Activated naive CD8-positive, alpha-beta T cell treated with anti-CD3 and anti-CD28 coated beads, Interleukin-2, amount 50 U/mL, for 16 hours (primary cell): ENCODE results near the gene PAGE5.

Experiments
- DNase-seq: peaks from one replicate; pipeline ENCODE4 v3.0.0-alpha.2; 2020; ENCODE audit warnings: low read depth, low spot score

Gene PAGE5

GRCh38 chrX:55220119-55220794, at the start of gene PAGE5:
Gene PAGE5, plus strand, starts transcription at chrX:55220346. Its CDS starts 1,037 bp downstream, at chrX:55221383.
- DNase-seq: no peak

- DNase-seq: no peak
Measured at GRCh38 chrX:55187281-55187680, 32.9 kb upstream of the PAGE5 start.

- no peak for DNase-seq
Measured at GRCh38 chrX:55196688-55197087, 23.5 kb upstream of the PAGE5 start.

GRCh38 chrX:55201930-55202579, 18.1 kb upstream of the PAGE5 start:
- no peak for DNase-seq

GRCh38 chrX:55206162-55206941, 13.8 kb upstream of the PAGE5 start:
- DNase-seq: no peak

GRCh38 chrX:55210931-55211677, 9.0 kb upstream of the PAGE5 start:
- no peak for DNase-seq

GRCh38 chrX:55213381-55213780, 6.8 kb upstream of the PAGE5 start:
- no peak for DNase-seq

GRCh38 chrX:55240788-55241340, 20.7 kb downstream of the PAGE5 start:
- no peak for DNase-seq

GRCh38 chrX:55253528-55253927, 33.4 kb downstream of the PAGE5 start:
- DNase-seq: no peak

- no peak for DNase-seq
Measured at GRCh38 chrX:55260806-55261205, 40.7 kb downstream of the PAGE5 start.

GRCh38 chrX:55264816-55265215, 44.7 kb downstream of the PAGE5 start, which contains the start of gene PAGE3:
Gene PAGE3, minus strand, starts transcription at chrX:55264916. Its CDS starts 1,013 bp downstream, at chrX:55263903.
- no peak for DNase-seq
